ENCODE data around the gene GAN.

DNA sequence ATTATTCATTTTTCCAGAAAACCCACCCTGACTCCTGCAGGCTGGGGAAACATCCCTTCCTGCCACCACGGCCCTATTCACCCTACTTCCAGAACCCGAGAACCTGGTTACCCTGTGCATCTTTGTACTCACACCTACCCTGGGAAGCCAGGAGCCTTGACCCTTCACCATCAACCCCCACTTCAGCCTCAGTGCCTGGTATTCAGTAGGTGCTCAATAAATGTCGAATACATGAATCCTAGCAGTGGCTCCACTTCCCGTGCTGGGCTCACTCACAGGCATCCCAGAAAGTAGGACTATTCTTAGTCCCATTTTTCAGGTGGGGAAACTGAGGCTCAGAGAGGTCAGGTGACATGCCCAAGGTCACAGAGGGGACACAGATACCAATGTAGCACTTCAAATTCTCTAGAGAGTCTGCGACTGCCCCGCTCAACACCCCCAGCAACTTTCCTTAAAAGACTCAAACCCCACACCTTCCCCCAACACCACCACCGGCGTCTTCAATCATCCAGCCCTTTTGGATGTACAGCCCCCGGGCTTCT, 93.7 kb downstream of the GAN start:
- TF ChIP-seq CTCF (IDR thresholded peaks at IDR 0.05 in 4 of 5, conservative IDR thresholded peaks at IDR 0.05 in 1 of 5) (no peak), POLR2A (IDR thresholded peaks at IDR 0.05) (no peak)
